Stimulated activated CD8-positive, alpha-beta memory T cell treated with anti-CD3 and anti-CD28 coated beads, Interleukin-12 subunit alpha, Interleukin-12 subunit beta, amount 100 ng/mL, for 1 hour (primary cell): ENCODE results near the gene C13orf46.
"Not testable (repeated sequence)": the region's sequence is repeated elsewhere in the genome, so short reads cannot be mapped to it uniquely, and the experiment has no call there.

Experiments used
- DNase-seq: peaks from one replicate; pipeline ENCODE4 v3.0.0-alpha.2; 2020; ENCODE audit warnings: low read depth

The C13orf46 gene

GRCh38 chr13:113922412-113923118 lies 51.3 kb downstream of the C13orf46 start:
- DNase-seq = no peak

GRCh38 chr13:113921763-113922162 lies 52.1 kb downstream of the C13orf46 start:
- no peak for DNase-seq

- no peak for DNase-seq
Observed at GRCh38 chr13:113920606-113921286, 53.1 kb downstream of the C13orf46 start.

- no peak for DNase-seq
Observed at GRCh38 chr13:113919761-113920559, 53.9 kb downstream of the C13orf46 start.

GRCh38 chr13:113918981-113919701 lies 54.7 kb downstream of the C13orf46 start:
- DNase-seq = no peak

- DNase-seq = no peak
Observed at GRCh38 chr13:113918580-113918979, 55.3 kb downstream of the C13orf46 start.

GRCh38 chr13:113917594-113918371 lies 56.1 kb downstream of the C13orf46 start:
- DNase-seq = no peak

GRCh38 chr13:113917096-113917495 lies 56.8 kb downstream of the C13orf46 start:
- DNase-seq = no peak

GRCh38 chr13:113916330-113916815 lies 57.5 kb downstream of the C13orf46 start:
- no peak for DNase-seq

GRCh38 chr13:113915786-113916329 lies 58.0 kb downstream of the C13orf46 start:
- DNase-seq = no peak

- DNase-seq = no peak
Observed at GRCh38 chr13:113915012-113915763, 58.7 kb downstream of the C13orf46 start.

GRCh38 chr13:113914333-113915011 lies 59.4 kb downstream of the C13orf46 start:
- no peak for DNase-seq

GRCh38 chr13:113913838-113914237 lies 60.0 kb downstream of the C13orf46 start:
- DNase-seq = not testable (repeated sequence)

GRCh38 chr13:113913408-113913807 lies 60.5 kb downstream of the C13orf46 start:
- DNase-seq = not testable (repeated sequence)

- no peak for DNase-seq
Observed at GRCh38 chr13:113912596-113912995, 61.3 kb downstream of the C13orf46 start.

- DNase-seq = no peak
Observed at GRCh38 chr13:113907635-113908617, 66.0 kb downstream of the C13orf46 start.

GRCh38 chr13:113906571-113906970 lies 67.3 kb downstream of the C13orf46 start:
- DNase-seq = no peak

GRCh38 chr13:113905942-113906341 lies 67.9 kb downstream of the C13orf46 start:
- no peak for DNase-seq
